Activated CD8-positive, alpha-beta T cell treated with anti-CD3 and anti-CD28 coated beads for 36 hours (primary cell): ENCODE measurements around the gene NEUROD2. TPM values are rescaled to one million over a fixed set of nuclear protein-coding genes. Genes with fewer than 3 reads are reported as not detected.
A peak's percentile ranks its signal among the peaks of the same experiment; 100 is the strongest.

Experiments used
- ATAC-seq: fragments of 200-7000 bp; cut with Tn5 transposase; one replicate; pipeline ENCODE4 v1.10.0; 2021; ENCODE audit warnings: mild to moderate bottlenecking, moderate library complexity
- CTCF ChIA-PET: fragments of 350-600 bp; sonication (Branson Sonifier 250); formaldehyde crosslinking; loops from one replicate; lab custom pipeline; 2021; ENCODE audit warnings: antibody characterized with exemption; lab: Charles Lee
- POLR2A ChIA-PET: fragments of 350-600 bp; sonication (Branson Sonifier 250); formaldehyde crosslinking; loops from one replicate; lab custom pipeline; 2021; ENCODE audit warnings: antibody characterized with exemption; lab: Charles Lee
- DNase-seq: peaks from one replicate; pipeline ENCODE4 v3.0.0-alpha.2; 2020
- H3K27ac Mint-ChIP-seq: one replicate; pipeline ENCODE4 v1.8.0; 2021; ENCODE audit warnings: mild to moderate bottlenecking, mixed read lengths
- H3K27me3 Mint-ChIP-seq: one replicate; pipeline ENCODE4 v1.8.0; 2021; ENCODE audit warnings: mixed read lengths
- H3K36me3 Mint-ChIP-seq: one replicate; pipeline ENCODE4 v1.8.0; 2021; ENCODE audit warnings: low read depth, mixed read lengths
- H3K4me1 Mint-ChIP-seq: one replicate; pipeline ENCODE4 v1.8.0; 2021; ENCODE audit warnings: low read depth, mixed read lengths
- H3K4me3 Mint-ChIP-seq: one replicate; pipeline ENCODE4 v1.8.0; 2021; ENCODE audit warnings: mild to moderate bottlenecking, moderate library complexity, mixed read lengths
- H3K9me3 Mint-ChIP-seq: one replicate; pipeline ENCODE4 v1.8.0; 2021; ENCODE audit warnings: mixed read lengths
- CTCF ChIP-seq: fragments of 200-600 bp; IDR thresholded peaks from one replicate; pipeline ENCODE4 v1.8.0; 2022; ENCODE audit warnings: antibody characterized with exemption, mild to moderate bottlenecking
- intact Hi-C: fragments of 100-400 bp; cut with micrococcal nuclease; formaldehyde crosslinking; loops from one replicate; pipeline ENCODE4 v1.10.0; 2022
- total RNA-seq, 2 experiments: library from RNA; stranded (reverse); gene quantifications; one replicate each; pipeline ENCODE4 v1.2.3, GENCODE V29; 2021

Gene NEUROD2
- total RNA-seq, 2 experiments from 2014 or later, result not detected

GRCh38 chr17:39636927-39637736, 29.4 kb upstream of the NEUROD2 start, which contains the start of gene STARD3:
Gene STARD3, plus strand, starts transcription at chr17:39637144. Its CDS starts 16,388 bp downstream, at chr17:39653532.
- ChIA-PET POLR2A (interaction anchor here (0.6 to 1.6 kb wide), 11 partner anchors 11 to 93 kb away, joined by 3 to 5 read pairs (median 4); partner anchors contain the start of gene MIEN1), CTCF (interaction anchor here (0.7 to 9.3 kb wide), 7 partner anchors 9 to 93 kb away, joined by 3 to 224 read pairs (median 4); partner anchors contain the start of gene MIEN1)
- peak within 1 kb of the TSS; percentile 90 for H3K4me3 Mint-ChIP-seq
- peaks cover 5% of the 10 kb centered on the region for H3K36me3 Mint-ChIP-seq
- peak within 1 kb of the TSS; percentile 87 for H3K27ac Mint-ChIP-seq
- H3K27me3 Mint-ChIP-seq, result no peaks in the 10 kb centered on the region
- no peak for TF ChIP-seq CTCF
- peaks cover 46% of the 10 kb centered on the region for H3K4me1 Mint-ChIP-seq
- H3K9me3 Mint-ChIP-seq, result no peaks in the 10 kb centered on the region
- peak; percentile 95 for DNase-seq
- intact Hi-C loops, result loop anchor here (10.0 kb wide), 1 partner anchor 228 kb away; the partner anchor contains the start of genes IKZF3 and ZPBP2
- peak; percentile 93 for ATAC-seq

- ATAC-seq, result peak; percentile 5
- intact Hi-C loops, result loop anchor here (10.0 kb wide), 1 partner anchor 228 kb away; the partner anchor contains the start of genes IKZF3 and ZPBP2
- peaks cover 5% of the 10 kb centered on the region for H3K36me3 Mint-ChIP-seq
- no peak for TF ChIP-seq CTCF
- POLR2A ChIA-PET, result interaction anchor here (0.6 kb wide), 1 partner anchor 94 kb away, joined by 4 read pairs; the partner anchor contains the start of gene MIEN1
- no peaks in the 10 kb centered on the region for H3K27me3 Mint-ChIP-seq
- H3K4me1 Mint-ChIP-seq, result peaks cover 40% of the 10 kb centered on the region
- H3K27ac Mint-ChIP-seq, result peak overlapping the region; percentile 87
- CTCF ChIA-PET, result interaction anchor here (6.2 to 9.3 kb wide), 2 partner anchors 15 to 16 kb away, joined by 58 to 224 read pairs; no protein-coding TSS in a partner anchor
- H3K9me3 Mint-ChIP-seq, result no peaks in the 10 kb centered on the region
- H3K4me3 Mint-ChIP-seq, result peak overlapping the region; percentile 90
- DNase-seq, result peak; percentile 27
Measured at GRCh38 chr17:39636587-39636926, 28.8 kb upstream of the NEUROD2 start.

GRCh38 chr17:39635614-39636176, 28.0 kb upstream of the NEUROD2 start:
- ChIA-PET POLR2A (interaction anchor here (1.0 to 1.6 kb wide), 2 partner anchors 13 to 118 kb away, joined by 3 to 4 read pairs; no protein-coding TSS in a partner anchor), CTCF (interaction anchor here (1.0 to 9.3 kb wide), 11 partner anchors 9 to 128 kb away, joined by 3 to 224 read pairs (median 4); partner anchors contain the start of gene PNMT)
- ATAC-seq, result no peak
- Mint-ChIP-seq H3K4me1 (peaks cover 39% of the 10 kb centered on the region), H3K27ac (peak overlapping the region; percentile 87), H3K36me3 (peaks cover 5% of the 10 kb centered on the region), H3K9me3 (no peaks in the 10 kb centered on the region), H3K27me3 (peaks cover 3% of the 10 kb centered on the region), H3K4me3 (peak overlapping the region; percentile 90)
- TF ChIP-seq CTCF, result no peak
- intact Hi-C loops, result loop anchor here (10.0 kb wide), 1 partner anchor 229 kb away; the partner anchor contains the start of genes IKZF3 and ZPBP2
- DNase-seq, result no peak

- DNase-seq (no peak), ATAC-seq (no peak)
- Mint-ChIP-seq H3K4me1 (peaks cover 29% of the 10 kb centered on the region), H3K4me3 (no peak overlapping the region), H3K27me3 (peaks cover 3% of the 10 kb centered on the region), H3K9me3 (no peaks in the 10 kb centered on the region), H3K27ac (no peak overlapping the region), H3K36me3 (peaks cover 5% of the 10 kb centered on the region)
- POLR2A ChIA-PET, result interaction anchor here (0.6 to 1.6 kb wide), 2 partner anchors 11 to 97 kb away, joined by 3 to 4 read pairs; no protein-coding TSS in a partner anchor
- TF ChIP-seq CTCF, result peak; percentile 92
- CTCF ChIA-PET, result interaction anchor here (0.7 to 9.3 kb wide), 29 partner anchors 11 to 303 kb away, joined by 3 to 224 read pairs (median 3); partner anchors contain the start of genes MIEN1, PGAP3 and PNMT
- intact Hi-C loops, result loop anchor here (10.0 kb wide), 1 partner anchor 230 kb away; the partner anchor contains the start of genes IKZF3 and ZPBP2
Measured at GRCh38 chr17:39634384-39634871, 26.7 kb upstream of the NEUROD2 start.
